ENCODE results near the gene OR8B3.

OR8B3 gene

DNA sequence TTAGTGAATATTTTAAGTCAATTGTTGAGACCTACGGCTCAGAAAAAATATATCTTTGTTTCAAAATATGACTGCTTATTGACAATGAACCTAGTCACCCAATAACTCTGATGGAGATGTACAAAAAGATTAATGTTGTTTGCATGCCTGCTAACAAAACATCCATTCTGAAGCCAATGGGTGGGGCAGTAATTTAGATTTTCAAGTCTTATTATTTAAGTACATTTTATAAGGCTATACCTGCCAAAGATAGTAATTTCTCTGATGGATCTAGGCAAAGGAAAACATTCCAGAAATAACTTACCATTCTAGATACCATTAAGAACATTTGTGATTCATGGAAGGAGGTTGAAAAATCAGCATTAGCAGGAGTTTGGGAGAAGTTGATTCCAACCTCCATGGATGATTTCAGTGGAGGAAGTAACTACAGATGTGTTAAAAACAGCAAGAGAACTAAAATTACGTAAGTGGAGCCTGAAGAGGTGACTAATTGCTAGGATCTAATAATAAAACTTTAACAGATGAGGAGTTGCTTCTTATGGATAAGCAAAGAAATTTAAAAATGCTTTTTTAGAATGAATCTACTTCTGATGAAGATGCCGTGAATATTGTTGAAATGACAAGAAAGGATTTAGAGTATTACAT, 52.4 kb downstream of the OR8B3 start:
- Histone ChIP-seq H3K36me3 (ENCODE audit: control insufficient read depth, low read depth, low read length) (no peaks in the 10 kb centered on the region), H3K27me3 (ENCODE audit: control insufficient read depth, insufficient read depth, low read length) (no peaks in the 10 kb centered on the region), H3K9me3 (ENCODE audit: control insufficient read depth, low read depth, low read length) (no peaks in the 10 kb centered on the region), H3K4me1 (ENCODE audit: control insufficient read depth, low read depth, low read length) (no peaks in the 10 kb centered on the region), H3K9ac (ENCODE audit: low read length) (no peak overlapping the region), H3K4me3 (ENCODE audit: low read length) (no peak overlapping the region), H3K27ac (ENCODE audit: low read length) (no peak overlapping the region)
